Spinal cord (tissue), 10 donors: Measurements from ENCODE around the gene MATK. TPM values are rescaled to one million over a fixed set of nuclear protein-coding genes. Genes with fewer than 3 reads are reported as not detected.
"Not testable (repeated sequence)": the region's sequence is repeated elsewhere in the genome, so short reads cannot be mapped to it uniquely, and the experiment has no call there.

Experiments
- DNase-seq, 6 donors: peaks; one replicate each; pipeline versions ENCODE4 v3.0.0 to v3.0.0-alpha.2; 2013 to 2015; ENCODE audit warnings: low spot score in 6 of 6, low read depth in 4 of 6
- H3K27ac ChIP-seq: one replicate; pipeline ENCODE4 v1.5.1; 2013; ENCODE audit warnings: low read depth, low read length, control low read depth
- H3K27me3 ChIP-seq: one replicate; pipeline ENCODE4 v1.6.1; 2013; ENCODE audit warnings: low read length; ENCODE audit not compliant: control insufficient read depth, insufficient read depth
- H3K36me3 ChIP-seq: one replicate; pipeline ENCODE4 v1.6.1; 2013; ENCODE audit warnings: low read length; ENCODE audit not compliant: control insufficient read depth, insufficient read depth
- H3K4me1 ChIP-seq: one replicate; pipeline ENCODE4 v1.6.1; 2013; ENCODE audit warnings: low read length; ENCODE audit not compliant: control insufficient read depth, insufficient read depth
- H3K4me3 ChIP-seq: one replicate; pipeline ENCODE4 v1.5.1; 2013; ENCODE audit warnings: low read depth, low read length, control low read depth
- H3K9me3 ChIP-seq: one replicate; pipeline ENCODE4 v1.6.1; 2013; ENCODE audit warnings: low read length; ENCODE audit not compliant: control insufficient read depth, insufficient read depth
- WGBS: methylation state at CpG from one replicate; pipeline ENCODE4 v1.1.5; 2013; ENCODE audit warnings: missing lambda C conversion rate; ENCODE audit not compliant: insufficient coverage; 5-methylcytosine and 5-hydroxymethylcytosine counted together
- polyA plus RNA-seq, 2 donors: library from polyadenylated mRNA; unstranded; fragments of 120-200 nt; gene quantifications; one replicate each; pipeline ENCODE4 v1.2.1, GENCODE V29; 2013; ENCODE audit not compliant: insufficient read length in 2 of 2
- total RNA-seq, 2 donors: library from RNA; depleted of rRNA in 1 of 2; stranded (reverse); fragments of 120-200 nt in 1 of 2; fragments of >200 nt in 1 of 2; gene quantifications; one replicate each; pipeline versions ENCODE4 v1.2.3 to v1.2.4, GENCODE V29; 2013 to 2014
- donor health status: healthy.

MATK gene
- total and polyA plus RNA-seq, 4 donors: 11.5 to 62.5 (median 41.9) TPM

- Histone ChIP-seq H3K4me1 (peaks cover 16% of the 10 kb centered on the region), H3K36me3 (peaks cover 51% of the 10 kb centered on the region), H3K4me3 (no peak overlapping the region), H3K27ac (no peak overlapping the region), H3K27me3 (no peaks in the 10 kb centered on the region), H3K9me3 (no peaks in the 10 kb centered on the region)
- WGBS: 94% methylated on average over 6 of the region's 12 CpGs
- no peak for DNase-seq
Measured at GRCh38 chr19:3765121-3765520, 21.1 kb downstream of the MATK start.

DNA sequence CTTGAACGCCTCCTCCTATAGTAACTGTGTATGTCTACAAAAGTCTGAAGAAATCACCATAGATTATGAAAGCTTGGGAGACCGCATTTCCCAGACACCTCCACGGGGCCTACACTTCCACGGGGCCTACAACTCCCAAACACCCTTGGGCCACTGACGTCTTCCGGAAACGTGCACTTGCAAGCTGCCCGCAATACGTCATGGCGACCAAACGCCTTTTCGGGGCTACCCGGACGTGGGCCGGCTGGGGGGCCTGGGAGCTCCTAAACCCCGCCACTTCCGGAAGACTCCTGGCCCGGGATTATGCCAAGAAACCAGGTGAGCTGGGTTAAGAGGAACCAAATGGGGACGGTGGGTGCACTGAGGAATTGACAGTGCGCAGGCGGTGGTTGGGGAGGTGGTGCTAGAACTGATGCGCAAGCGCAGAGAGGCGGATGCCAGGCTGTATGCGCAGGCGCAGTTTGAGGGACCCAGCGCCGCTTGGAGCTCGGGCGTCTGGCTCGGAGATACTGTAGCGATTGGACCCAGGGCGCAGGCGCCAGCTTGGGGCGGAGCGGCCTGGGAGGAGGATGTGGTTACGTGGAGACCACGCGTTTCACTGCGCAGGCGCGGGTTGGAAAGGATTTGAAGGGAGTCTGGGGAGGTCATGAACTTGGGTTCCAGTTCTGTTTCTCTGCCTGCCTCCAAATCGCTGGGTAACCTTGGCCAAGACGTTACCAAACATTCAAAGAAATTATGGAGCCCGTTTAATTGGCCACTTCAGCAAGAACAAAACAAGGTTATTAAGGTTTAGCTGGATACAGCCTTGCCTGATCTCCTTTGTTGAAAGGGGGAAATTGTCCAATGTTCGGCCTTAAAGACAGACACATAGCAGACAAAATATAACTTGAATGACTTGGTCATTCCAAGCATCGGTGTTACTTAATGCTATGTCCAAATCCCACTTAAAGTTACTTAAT lies 23.4 kb downstream of the MATK start, which contains the start of gene MRPL54:
TSS of gene MRPL54 (plus strand) at position 182 of the 959 bp plus-strand sequence. CDS start at position 201, 19 bp downstream.
- H3K4me1 ChIP-seq: peaks cover 26% of the 10 kb centered on the region
- peak within 1 kb of the TSS; percentile 98 for H3K27ac ChIP-seq
- H3K4me3 ChIP-seq: peak within 1 kb of the TSS; percentile 93
- 2% methylated on average over 43 of the region's 47 CpGs for WGBS
- H3K9me3 ChIP-seq: no peaks in the 10 kb centered on the region
- H3K27me3 ChIP-seq: no peaks in the 10 kb centered on the region
- peak; percentile 99 to 100 (median 100) for DNase-seq
- peaks cover 53% of the 10 kb centered on the region for H3K36me3 ChIP-seq

- no CpG with 5 or more reads among the region's 1 CpG for WGBS
- Histone ChIP-seq H3K27me3 (no peaks in the 10 kb centered on the region), H3K9me3 (no peaks in the 10 kb centered on the region), H3K27ac (peak overlapping the region; percentile 98), H3K4me1 (peaks cover 26% of the 10 kb centered on the region), H3K36me3 (peaks cover 53% of the 10 kb centered on the region), H3K4me3 (no peak overlapping the region)
- DNase-seq: no peak
Measured at GRCh38 chr19:3762130-3762473, 24.1 kb downstream of the MATK start.

DNA sequence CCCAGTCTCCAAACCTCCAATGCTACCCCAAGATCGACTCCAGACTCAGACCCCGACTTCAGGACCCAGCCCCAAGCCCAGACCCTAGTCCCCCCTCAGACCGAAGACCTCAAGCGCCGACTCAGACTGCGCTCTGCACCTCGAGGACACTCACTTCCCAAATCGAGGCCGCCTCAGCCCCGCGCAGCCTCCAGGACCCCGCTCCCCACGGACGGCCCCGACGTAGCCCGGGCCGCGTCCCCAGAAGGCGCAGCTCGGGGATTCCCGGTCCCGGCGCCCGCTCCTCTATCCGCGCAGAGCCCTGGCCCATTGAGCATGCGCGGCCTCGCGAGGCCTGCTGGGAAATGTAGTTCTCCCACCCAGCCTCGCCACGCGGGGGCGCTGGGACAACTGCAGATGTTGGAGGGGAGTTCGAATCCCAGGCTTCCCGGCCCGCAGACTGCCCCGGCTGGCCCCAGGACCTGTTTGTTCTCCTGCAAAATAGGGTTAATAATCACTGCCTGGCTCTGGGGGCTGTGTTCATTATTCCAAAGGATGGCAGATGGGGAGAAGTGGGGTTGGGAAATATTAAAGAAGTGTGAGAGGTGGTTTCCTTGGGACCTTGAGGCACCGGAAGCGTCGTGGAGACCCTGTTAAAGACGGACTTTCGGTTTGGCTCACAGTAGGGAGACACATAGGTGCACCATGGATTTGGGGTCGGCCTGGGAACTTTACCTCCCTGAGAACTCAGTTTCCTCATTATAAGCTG lies 24.6 kb downstream of the MATK start, which contains the start of gene APBA3:
TSS of gene APBA3 (minus strand) at position 311 of the 748 bp plus-strand sequence. CDS start 1,428 bp downstream, outside the sequence.
- peaks cover 26% of the 10 kb centered on the region for H3K4me1 ChIP-seq
- peak; percentile 76 to 96 (median 84) for DNase-seq
- H3K4me3 ChIP-seq: peak within 1 kb of the TSS; percentile 93
- no peaks in the 10 kb centered on the region for H3K27me3 ChIP-seq
- under 1% methylated on average over 41 of the region's 45 CpGs for WGBS
- H3K9me3 ChIP-seq: no peaks in the 10 kb centered on the region
- peak within 1 kb of the TSS; percentile 98 for H3K27ac ChIP-seq
- peaks cover 49% of the 10 kb centered on the region for H3K36me3 ChIP-seq

DNA sequence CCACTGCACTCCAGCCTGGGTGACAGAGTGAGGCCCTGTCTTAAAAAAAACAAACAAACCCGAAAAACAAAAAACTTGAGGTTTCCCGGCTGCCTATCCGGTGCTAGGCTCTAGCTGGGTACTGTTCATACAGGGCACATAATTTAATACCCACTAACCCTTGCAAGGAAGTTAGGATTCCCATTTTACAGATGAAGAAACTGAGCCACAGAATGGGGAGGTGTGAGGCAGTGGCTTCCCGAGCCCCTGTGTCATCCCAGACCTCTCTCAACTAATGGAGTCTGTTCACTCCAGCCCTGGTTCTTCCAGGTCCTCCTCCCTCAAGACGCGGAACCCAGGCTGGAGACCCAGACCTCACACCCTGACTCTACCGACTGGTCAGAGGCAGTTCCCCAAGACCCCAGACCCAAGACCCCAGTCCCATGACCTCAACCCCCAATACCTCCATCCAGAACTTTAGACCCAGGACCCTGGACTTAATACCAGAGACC lies 25.3 kb downstream of the MATK start:
- Histone ChIP-seq H3K27me3 (no peaks in the 10 kb centered on the region), H3K4me1 (peaks cover 26% of the 10 kb centered on the region), H3K9me3 (no peaks in the 10 kb centered on the region), H3K27ac (no peak overlapping the region), H3K4me3 (peak overlapping the region; percentile 93), H3K36me3 (peaks cover 44% of the 10 kb centered on the region)
- 33% methylated on average over 5 of the region's 7 CpGs for WGBS
- DNase-seq: peak in 1 of 6 donors; percentile 8

- H3K36me3 ChIP-seq: peaks cover 33% of the 10 kb centered on the region
- 91% methylated on average over 19 of the region's 19 CpGs for WGBS
- no peak for DNase-seq
- no peaks in the 10 kb centered on the region for H3K9me3 ChIP-seq
- H3K4me1 ChIP-seq: peaks cover 26% of the 10 kb centered on the region
- no peak overlapping the region for H3K27ac ChIP-seq
- no peaks in the 10 kb centered on the region for H3K27me3 ChIP-seq
- no peak overlapping the region for H3K4me3 ChIP-seq
Measured at GRCh38 chr19:3759482-3760254, 26.5 kb downstream of the MATK start.

GRCh38 chr19:3758297-3758696 lies 27.9 kb downstream of the MATK start:
- 99% methylated on average over 7 of the region's 13 CpGs for whole genome bisulfite sequencing
- not testable (repeated sequence) for H3K4me3 ChIP-seq, DNase-seq, H3K9me3 ChIP-seq, H3K27me3 ChIP-seq, H3K27ac ChIP-seq
- Histone ChIP-seq H3K36me3 (peaks cover 47% of the 10 kb centered on the region), H3K4me1 (peaks cover 26% of the 10 kb centered on the region)

DNA sequence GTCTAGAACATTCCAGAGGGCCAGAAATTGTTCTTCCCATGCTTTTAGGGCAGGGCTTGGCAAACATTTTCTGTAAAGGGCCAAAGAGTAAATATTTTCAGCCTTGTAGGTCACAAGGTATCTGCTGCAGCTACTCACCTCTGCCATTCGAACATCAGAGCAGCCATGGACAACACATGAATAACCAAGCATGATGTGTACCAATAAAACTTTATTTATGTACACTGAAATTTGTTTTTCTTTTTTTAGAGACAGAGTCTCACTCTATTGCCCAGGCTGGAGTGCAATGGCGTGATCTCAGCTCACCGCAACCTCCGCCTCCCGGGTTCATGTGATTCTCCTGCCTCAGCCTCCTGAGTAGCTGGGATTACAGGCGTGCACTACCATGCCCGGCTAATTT lies 28.5 kb downstream of the MATK start:
- H3K9me3 ChIP-seq, DNase-seq, H3K27ac ChIP-seq, H3K27me3 ChIP-seq, H3K4me3 ChIP-seq: not testable (repeated sequence)
- no CpG with 5 or more reads among the region's 7 CpGs for WGBS
- Histone ChIP-seq H3K36me3 (peaks cover 53% of the 10 kb centered on the region), H3K4me1 (peaks cover 26% of the 10 kb centered on the region)
